Stimulated activated CD4-positive, alpha-beta T cell treated with anti-CD3 and anti-CD28 coated beads, Interleukin-1b, Interleukin-23, amount 100 ng/mL, for 48 hours (primary cell): Measurements from ENCODE around the gene CPNE4.

Experiments used
- DNase-seq: peaks from one replicate; pipeline ENCODE4 v3.0.0-alpha.2; 2020

Gene CPNE4

DNA sequence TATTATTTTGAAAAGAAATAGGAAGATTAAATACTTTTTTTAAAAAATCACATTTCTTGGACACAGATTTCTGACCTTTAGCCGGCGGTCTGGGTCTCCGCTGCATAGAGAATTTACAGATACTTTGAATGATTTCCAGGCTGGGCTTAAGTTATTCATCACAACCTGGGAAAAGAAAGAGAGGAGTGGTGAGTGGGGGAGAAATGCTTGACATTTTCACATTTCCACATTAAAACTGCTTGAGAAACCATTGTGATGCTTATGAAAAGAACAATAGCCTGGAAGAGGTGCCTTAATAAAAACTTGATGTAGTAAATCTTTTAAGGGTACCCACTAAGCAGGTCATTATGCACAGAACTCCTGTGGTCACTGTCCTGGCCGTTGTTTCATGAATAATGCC lies 365.2 kb downstream of the CPNE4 start:
- no peak for DNase-seq

DNA sequence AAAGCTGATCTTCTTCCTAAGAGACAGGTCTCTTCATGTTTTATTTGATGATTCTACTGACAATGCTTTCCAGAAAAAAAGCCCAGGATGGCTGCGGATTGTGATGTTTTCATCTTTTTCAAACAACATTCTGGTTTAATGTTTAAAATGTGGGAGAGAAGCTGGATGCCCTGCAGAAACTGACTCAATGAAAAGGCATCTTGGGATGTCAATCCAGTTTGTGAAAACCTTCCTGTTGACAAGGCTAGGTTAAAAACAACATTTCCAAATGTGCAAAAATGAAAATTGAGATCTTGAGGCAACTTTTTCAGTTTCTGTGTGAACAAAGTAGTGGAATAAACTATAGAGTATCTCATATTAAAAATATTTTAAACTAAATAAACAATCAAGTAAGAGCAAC lies 376.0 kb downstream of the CPNE4 start:
- no peak for DNase-seq

DNA sequence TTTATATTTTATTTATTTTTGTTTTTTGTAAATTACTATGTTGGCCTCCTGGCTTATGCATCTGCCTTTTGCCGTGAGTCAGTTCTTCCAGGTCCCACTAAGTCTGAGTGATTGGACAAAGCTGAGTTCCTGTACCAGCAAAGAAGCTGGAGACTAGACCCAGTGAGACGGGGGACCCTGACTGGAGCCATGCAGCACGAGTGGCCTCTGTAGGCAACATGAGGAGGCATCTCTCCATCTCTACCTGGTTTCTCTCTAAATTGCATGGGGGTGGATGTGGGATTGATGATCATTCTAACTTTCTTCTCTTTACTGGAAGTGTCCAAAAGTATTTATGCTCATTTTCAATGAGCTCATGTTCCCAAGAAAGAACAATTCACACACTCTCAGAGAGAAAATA lies 376.7 kb downstream of the CPNE4 start:
- no peak for DNase-seq

- no peak for DNase-seq
These were observed 379.6 kb downstream of the CPNE4 start for GRCh38 chr3:131655070-131655690.

- no peak for DNase-seq
These were observed 389.2 kb downstream of the CPNE4 start for GRCh38 chr3:131645638-131646037.

- no peak for DNase-seq
These were observed 398.5 kb downstream of the CPNE4 start for GRCh38 chr3:131636266-131636775.

DNA sequence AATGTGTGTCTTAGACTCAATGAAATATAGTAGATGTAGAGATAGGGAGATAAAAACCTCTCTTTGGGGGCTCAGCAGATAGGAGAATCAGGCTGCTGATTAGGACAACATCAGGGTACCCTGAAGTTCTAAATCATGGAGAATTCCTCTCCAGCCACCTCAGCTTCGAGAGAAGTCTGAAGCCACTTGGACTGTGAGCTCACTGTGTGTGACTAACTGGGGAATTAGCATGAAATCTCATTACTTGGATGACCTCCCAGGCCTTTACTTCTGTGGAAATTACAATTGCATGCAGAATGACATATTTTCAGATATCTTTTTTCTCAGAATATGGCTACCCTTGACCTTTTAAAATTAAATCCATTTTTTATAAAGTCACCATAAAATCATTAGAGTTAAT lies 404.0 kb downstream of the CPNE4 start:
- no peak for DNase-seq

GRCh38 chr3:131630097-131630496 lies 404.7 kb downstream of the CPNE4 start:
- no peak for DNase-seq

GRCh38 chr3:131623431-131623830 lies 411.4 kb downstream of the CPNE4 start:
- no peak for DNase-seq

- DNase-seq, result no peak
These were observed 412.1 kb downstream of the CPNE4 start for GRCh38 chr3:131622726-131623125.

- DNase-seq, result no peak
These were observed 413.8 kb downstream of the CPNE4 start for GRCh38 chr3:131620977-131621376.

DNA sequence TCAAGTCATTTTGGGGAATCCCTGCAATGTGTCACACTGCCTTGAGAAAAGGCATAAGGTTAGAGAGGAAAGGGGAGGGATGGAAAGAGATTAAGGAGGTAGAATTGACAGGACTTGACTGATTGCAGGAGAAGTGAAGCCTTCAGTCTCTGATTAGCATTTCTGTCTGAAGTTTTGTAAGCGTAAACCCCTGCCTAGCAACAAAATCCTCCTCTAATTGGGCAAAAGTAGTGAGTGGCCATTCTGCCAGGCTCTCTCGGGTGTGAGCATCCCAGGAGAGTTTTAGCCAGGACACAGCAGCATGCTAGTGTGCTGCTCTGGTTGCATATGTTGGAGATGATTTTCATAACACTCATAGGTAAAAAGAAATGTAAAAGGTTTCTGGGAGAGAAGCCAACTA lies 415.0 kb downstream of the CPNE4 start:
- DNase-seq, result no peak

GRCh38 chr3:131616719-131617118 lies 418.1 kb downstream of the CPNE4 start:
- DNase-seq, result no peak

DNA sequence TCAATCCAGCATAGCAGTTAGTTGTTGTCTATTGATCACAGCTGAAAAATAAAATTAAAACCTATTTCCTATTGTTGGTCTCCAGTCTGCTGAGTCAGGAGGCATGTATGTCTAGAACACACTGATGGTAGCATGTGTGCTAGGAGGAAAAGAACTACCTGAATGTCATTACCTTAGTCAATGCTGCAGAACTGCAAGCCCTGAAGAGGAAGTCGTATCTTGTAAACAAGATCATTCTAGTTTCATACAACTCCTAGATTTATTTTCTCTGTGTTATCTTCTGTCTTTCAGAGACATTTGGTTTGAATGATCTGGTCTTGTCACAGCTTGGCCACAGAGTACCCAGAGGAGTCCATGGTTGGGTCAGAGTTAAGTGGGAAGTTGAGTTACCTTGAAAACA lies 422.1 kb downstream of the CPNE4 start:
- DNase-seq, result no peak

- DNase-seq, result no peak
These were observed 424.6 kb downstream of the CPNE4 start for GRCh38 chr3:131610174-131610573.

GRCh38 chr3:131608741-131609140 lies 426.1 kb downstream of the CPNE4 start:
- no peak for DNase-seq

DNA sequence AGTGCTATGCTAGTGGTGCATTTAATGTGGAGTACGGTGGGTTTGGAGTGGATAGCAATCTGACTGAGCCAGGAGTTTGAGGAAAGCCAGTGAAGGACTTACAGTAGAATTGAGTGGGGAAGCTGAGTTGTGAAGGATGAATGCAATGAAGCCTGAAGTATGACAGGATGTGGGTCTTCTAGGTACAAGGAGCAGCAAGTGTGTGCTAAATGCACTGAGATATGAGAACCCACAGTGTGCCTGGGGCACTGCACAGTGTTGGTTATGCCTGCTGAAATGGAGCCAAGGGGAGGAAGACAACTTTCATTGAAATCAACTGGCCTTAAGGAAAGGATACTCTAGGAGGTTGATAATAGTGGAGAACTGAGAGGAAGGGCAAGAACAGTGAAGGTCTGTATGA lies 426.5 kb downstream of the CPNE4 start:
- no peak for DNase-seq

DNA sequence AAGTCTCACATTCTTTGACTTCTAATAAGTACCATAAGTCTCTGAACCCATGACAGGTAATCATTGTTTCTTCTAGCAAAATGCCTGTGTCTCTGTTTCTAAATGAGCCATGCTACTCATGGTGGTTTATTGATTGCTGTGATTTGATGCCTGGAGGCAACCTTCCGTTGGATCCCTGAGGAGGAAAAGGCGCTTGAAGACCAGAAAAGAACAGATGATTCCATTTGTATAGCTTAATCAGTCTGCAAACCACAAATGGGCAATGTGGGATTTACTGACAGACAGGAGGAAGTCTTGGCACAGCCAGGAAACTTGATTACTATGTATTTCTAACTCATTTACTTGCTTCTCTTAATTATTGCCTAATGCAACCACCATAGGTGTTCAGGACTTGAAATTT lies 428.9 kb downstream of the CPNE4 start:
- DNase-seq, result no peak

DNA sequence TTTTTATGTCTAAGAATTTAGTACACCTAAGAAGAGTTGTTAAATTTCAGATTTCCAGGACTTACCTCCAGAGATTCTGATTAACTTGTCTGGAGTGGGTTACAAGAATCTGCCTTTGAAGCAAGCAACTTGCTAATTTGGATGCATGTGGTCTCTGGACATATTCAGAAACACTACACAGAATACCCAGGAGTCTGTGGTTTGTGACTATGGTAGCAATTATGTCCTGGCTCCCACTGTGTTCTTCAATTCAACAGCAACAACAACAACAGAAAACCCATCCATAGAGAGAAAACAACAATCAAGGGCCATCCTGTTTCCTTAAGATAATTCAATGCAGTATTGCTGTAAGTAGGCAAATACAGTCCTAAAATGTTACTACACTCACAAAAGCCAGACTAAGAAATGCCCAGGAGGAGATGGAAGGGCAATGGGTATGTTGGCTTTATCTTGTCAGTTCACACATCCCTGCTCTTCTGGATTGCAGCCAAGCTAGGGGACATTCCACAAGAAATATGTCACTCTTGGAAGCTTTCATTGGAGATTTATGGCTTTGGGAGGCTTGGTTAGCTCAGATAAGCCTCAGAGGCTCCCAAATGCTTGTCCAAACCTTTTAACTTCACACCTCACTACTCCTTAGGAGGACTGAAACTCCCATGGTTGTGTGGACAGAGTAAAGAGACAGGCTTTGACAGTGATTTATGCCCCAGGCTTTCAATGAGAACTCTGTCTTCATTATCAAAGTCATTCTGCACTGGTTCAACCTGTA lies 432.6 kb downstream of the CPNE4 start:
- no peak for DNase-seq

- no peak for DNase-seq
These were observed 437.0 kb downstream of the CPNE4 start for GRCh38 chr3:131597816-131598215.

DNA sequence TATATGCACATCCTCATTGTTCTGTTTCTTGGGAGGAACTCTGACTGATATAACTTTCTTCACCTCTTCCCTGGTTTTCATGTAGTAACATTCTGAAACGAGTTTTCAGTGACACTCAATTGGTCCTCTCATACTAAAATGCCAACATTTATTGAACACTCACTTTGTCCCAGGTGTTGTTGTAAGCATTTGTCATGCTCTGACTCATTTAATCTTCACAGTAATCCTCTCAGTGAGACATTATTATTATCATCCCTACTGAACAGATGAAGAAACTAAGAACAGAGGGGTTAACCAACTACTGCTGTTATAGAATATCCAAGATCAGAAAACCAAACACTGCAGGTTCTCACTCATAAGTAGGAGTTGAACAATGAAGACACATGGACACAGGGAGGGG lies 437.9 kb downstream of the CPNE4 start:
- no peak for DNase-seq

DNA sequence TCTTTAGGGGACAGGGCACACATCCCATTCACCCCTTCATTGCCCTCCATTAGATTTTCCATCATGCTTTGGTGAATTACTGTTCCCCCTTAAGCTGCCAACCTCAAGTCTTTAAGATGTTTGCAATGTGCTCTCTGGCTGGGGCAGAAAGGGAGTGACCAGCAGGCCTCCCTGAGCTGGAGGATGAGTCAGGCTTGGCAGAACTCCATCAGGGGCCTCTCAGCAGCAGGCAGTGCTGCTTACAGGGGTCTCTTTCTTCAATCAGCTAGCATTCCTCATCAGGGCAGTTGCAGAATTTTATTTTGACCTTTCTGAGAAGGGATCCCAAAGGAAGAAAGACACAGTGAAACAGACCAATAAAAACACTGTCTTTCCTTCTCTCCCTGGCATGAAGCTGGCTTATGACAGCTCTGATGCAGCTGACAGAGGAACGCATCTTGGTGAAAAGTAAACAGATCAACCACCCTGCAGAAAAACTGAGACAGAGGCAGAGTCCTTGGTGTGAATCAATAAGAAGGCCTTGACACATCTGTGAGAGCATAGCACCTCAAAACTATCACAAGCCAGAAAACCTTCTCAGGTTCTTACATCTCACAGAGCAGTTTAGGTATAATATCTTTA lies 443.3 kb downstream of the CPNE4 start:
- DNase-seq, result no peak

DNA sequence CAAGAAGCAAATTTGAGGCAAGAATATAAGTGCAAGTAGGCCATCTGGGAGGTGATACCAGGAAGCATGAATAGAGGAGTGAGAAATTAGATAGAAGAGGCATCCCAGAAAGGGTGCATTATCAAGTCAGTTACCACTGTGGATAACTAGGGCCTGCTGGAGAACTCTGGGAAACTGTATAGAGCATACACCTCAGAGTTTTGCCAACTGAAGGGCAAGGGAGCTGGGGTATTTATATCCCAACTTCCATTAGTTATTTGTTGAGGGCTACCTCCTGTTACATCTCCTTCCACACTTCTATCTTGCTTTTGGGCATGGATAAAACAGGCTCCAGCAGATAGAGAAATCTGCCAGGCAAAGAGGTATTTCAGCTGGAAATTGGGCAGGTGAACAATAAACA lies 448.5 kb downstream of the CPNE4 start:
- no peak for DNase-seq

- DNase-seq, result no peak
These were observed 452.4 kb downstream of the CPNE4 start for GRCh38 chr3:131582438-131582837.
